Esophagus muscularis mucosa (tissue), 4 donors: ENCODE data around the gene AGAP1. TPM values are rescaled to one million over a fixed set of nuclear protein-coding genes. Genes with fewer than 3 reads are reported as not detected.

Source experiments
- DNase-seq: peaks from one replicate; pipeline ENCODE4 v3.0.0-alpha.2; 2017; ENCODE audit errors: extremely low spot score
- H3K27ac ChIP-seq, 4 donors: fragments of 200-600 bp; sonication (generic); replicated peaks in 1 of 4; 1 replicate in 3 of 4; 2 replicates in 1 of 4; pipeline ENCODE4 v1.5.1; 2016 to 2019; ENCODE audit warnings: mild to moderate bottlenecking in 1 of 4
- H3K27me3 ChIP-seq, 4 donors: fragments of 200-600 bp; sonication (generic); one replicate each; pipeline versions ENCODE4 v1.5.1 to v1.6.0; 2016 to 2019
- H3K36me3 ChIP-seq, 4 donors: fragments of 200-600 bp; sonication (generic); one replicate each; pipeline ENCODE4 v1.5.1; 2016 to 2019
- H3K4me1 ChIP-seq, 4 donors: fragments of 200-600 bp; sonication (generic); one replicate each; pipeline ENCODE4 v1.5.1; 2016 to 2019
- H3K4me3 ChIP-seq, 4 donors: fragments of 200-600 bp; sonication (generic); 1 replicate in 2 of 4; 2 replicates in 2 of 4; pipeline ENCODE4 v1.5.1; 2016 to 2019; ENCODE audit warnings: mild to moderate bottlenecking in 4 of 4, moderate library complexity in 1 of 4
- H3K9me3 ChIP-seq, 4 donors: fragments of 200-600 bp; sonication (generic); 1 replicate in 3 of 4; 2 replicates in 1 of 4; pipeline ENCODE4 v1.5.1; 2016 to 2019
- EP300 ChIP-seq: sonication (generic); formaldehyde crosslinking; IDR thresholded peaks from one replicate; pipeline ENCODE4 v1.6.1; 2017; ENCODE audit warnings: antibody characterized with exemption
- POLR2A ChIP-seq: fragments of 450-650 bp; IDR thresholded peaks from one replicate; pipeline ENCODE4 v1.6.1; 2017; ENCODE audit warnings: antibody characterized with exemption, moderate library complexity, mild to moderate bottlenecking, low read depth
- POLR2AphosphoS5 ChIP-seq, 2 donors: sonication (generic); formaldehyde crosslinking; IDR thresholded peaks; one replicate each; pipeline ENCODE4 v1.6.1; 2017; ENCODE audit warnings: antibody characterized with exemption in 2 of 2
- WGBS: methylation state at CpG from one replicate; pipeline ENCODE4 v1.1.5; 2018; 5-methylcytosine and 5-hydroxymethylcytosine counted together
- intact Hi-C: fragments of 100-400 bp; cut with DNase I; formaldehyde crosslinking; loops from one replicate; pipeline ENCODE4 v1.15.1; 2023
- total RNA-seq, 4 donors: library from RNA; depleted of rRNA; stranded (reverse); fragments of >200 nt; gene quantifications; one replicate each; pipeline versions ENCODE4 v1.1.0 to v1.2.1, GENCODE V29; 2016
- TF ChIP-seq, protein P1 (sequence below), 3 experiments: fragments of 200-600 bp in 2 of 3; fragments of 450-650 bp in 1 of 3; sonication (generic) in 2 of 3; IDR thresholded peaks; one replicate each; pipeline ENCODE4 v1.5.1; 2017 to 2019; ENCODE audit warnings: antibody characterized with exemption in 3 of 3, mild to moderate bottlenecking in 2 of 3, moderate library complexity in 1 of 3

The AGAP1 gene
- total RNA-seq, 4 donors from 2014 or later = 37.9 to 62.4 (median 47.2) TPM

DNA sequence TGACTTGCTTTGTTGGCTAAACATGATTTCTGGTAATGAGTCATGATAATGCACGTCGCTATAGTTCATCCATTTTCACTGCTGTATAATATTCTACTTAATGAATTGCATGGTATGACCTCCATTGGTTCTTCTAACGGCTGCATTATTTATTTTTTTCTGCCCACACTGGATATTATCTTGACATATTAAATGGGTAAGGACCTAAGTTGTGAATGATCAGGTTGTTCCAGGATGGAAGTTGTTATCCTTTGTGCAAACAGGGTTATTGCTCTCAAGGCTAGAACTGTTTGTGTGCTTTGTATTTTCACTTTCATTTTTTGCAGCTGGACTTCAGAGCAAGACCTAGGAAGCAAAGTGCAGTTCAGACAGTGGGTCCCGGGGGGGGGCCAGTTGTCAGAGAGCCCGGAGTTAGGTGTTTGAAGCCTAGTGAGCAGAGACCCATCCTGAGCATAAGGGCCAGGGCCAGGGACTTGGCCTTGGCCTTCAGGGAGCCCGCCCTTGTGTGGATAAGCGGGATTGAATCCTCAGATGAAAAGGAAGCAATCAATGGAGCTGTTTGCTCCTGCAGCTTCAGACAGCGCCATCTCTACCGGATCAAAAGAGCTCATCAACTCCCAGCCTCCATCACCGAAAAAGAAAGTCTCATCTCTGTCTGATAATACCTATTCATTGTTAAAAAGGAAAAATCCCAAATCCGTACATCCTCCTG, 48.2 kb downstream of the AGAP1 start:
- 79% methylated on average over 11 of the region's 11 CpGs for WGBS
- Histone ChIP-seq H3K4me1 (peaks cover 0 to 29% (median 21%) of the 10 kb centered on the region in 4 donors), H3K27me3 (no peaks in the 10 kb centered on the region), H3K36me3 (no peaks in the 10 kb centered on the region), H3K4me3 (no peak overlapping the region), H3K27ac (no peak overlapping the region), H3K9me3 (no peaks in the 10 kb centered on the region)
- intact Hi-C loops = no loop called here
- no peak for DNase-seq
- no peak for TF ChIP-seq POLR2A
- TF ChIP-seq POLR2AphosphoS5 (IDR thresholded peaks at IDR 0.05) = no peak
- TF ChIP-seq, protein P1, sequence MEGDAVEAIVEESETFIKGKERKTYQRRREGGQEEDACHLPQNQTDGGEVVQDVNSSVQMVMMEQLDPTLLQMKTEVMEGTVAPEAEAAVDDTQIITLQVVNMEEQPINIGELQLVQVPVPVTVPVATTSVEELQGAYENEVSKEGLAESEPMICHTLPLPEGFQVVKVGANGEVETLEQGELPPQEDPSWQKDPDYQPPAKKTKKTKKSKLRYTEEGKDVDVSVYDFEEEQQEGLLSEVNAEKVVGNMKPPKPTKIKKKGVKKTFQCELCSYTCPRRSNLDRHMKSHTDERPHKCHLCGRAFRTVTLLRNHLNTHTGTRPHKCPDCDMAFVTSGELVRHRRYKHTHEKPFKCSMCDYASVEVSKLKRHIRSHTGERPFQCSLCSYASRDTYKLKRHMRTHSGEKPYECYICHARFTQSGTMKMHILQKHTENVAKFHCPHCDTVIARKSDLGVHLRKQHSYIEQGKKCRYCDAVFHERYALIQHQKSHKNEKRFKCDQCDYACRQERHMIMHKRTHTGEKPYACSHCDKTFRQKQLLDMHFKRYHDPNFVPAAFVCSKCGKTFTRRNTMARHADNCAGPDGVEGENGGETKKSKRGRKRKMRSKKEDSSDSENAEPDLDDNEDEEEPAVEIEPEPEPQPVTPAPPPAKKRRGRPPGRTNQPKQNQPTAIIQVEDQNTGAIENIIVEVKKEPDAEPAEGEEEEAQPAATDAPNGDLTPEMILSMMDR (IDR thresholded peaks at IDR 0.05) = no peak
- TF ChIP-seq EP300 = no peak

DNA sequence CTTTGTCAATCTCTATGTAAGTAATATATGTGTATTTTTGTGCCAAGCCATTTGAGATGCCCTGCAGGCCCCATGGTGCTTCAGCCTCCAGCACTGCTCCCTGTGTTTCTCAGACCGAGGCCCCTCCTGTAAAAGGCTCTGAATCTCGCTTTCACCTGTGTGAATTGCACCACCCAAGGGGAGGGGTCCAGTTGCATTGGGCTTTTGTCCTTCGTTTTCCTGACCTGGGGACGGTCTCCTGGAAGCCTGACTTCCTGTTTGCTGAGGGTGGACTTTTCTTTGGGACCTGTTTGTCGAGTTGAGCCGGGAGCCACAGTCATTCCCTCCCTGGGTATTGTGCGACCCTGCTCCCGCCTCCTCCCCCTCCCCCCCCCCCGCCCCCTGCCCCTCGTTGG, 48.9 kb downstream of the AGAP1 start:
- Histone ChIP-seq H3K27me3 (no peaks in the 10 kb centered on the region), H3K27ac (no peak overlapping the region), H3K4me1 (peaks cover 0 to 28% (median 18%) of the 10 kb centered on the region in 4 donors), H3K9me3 (no peaks in the 10 kb centered on the region), H3K36me3 (no peaks in the 10 kb centered on the region), H3K4me3 (no peak overlapping the region)
- DNase-seq = no peak
- WGBS = 79% methylated on average over 7 of the region's 10 CpGs
- TF ChIP-seq, protein P1 (IDR thresholded peaks at IDR 0.05) = no peak
- no peak for TF ChIP-seq POLR2AphosphoS5 (IDR thresholded peaks at IDR 0.05)
- no peak for TF ChIP-seq EP300
- no peak for TF ChIP-seq POLR2A
- intact Hi-C loops = no loop called here

- peaks cover 0 to 23% (median 17%) of the 10 kb centered on the region in 4 donors for H3K4me1 ChIP-seq
- H3K27ac ChIP-seq = no peak overlapping the region
- 62% methylated on average over 2 of the region's 13 CpGs for WGBS
- DNase-seq = no peak
- H3K4me3 ChIP-seq = no peak overlapping the region
- H3K36me3 ChIP-seq = no peaks in the 10 kb centered on the region
- intact Hi-C loops = no loop called here
- TF ChIP-seq POLR2A (no peak), EP300 (no peak)
- TF ChIP-seq, protein P1 (IDR thresholded peaks at IDR 0.05) = no peak
- no peaks in the 10 kb centered on the region for H3K27me3 ChIP-seq
- H3K9me3 ChIP-seq = no peaks in the 10 kb centered on the region
Measured at GRCh38 chr2:235543128-235543750, 49.4 kb downstream of the AGAP1 start.

- TF ChIP-seq EP300 = no peak
- TF ChIP-seq POLR2AphosphoS5 (IDR thresholded peaks at IDR 0.05) = no peak
- TF ChIP-seq, protein P1 (IDR thresholded peaks at IDR 0.05) = no peak
- no peak for TF ChIP-seq POLR2A
- DNase-seq = no peak
- Histone ChIP-seq H3K9me3 (no peaks in the 10 kb centered on the region), H3K4me1 (peaks cover 0 to 19% (median 17%) of the 10 kb centered on the region in 4 donors), H3K27me3 (no peaks in the 10 kb centered on the region), H3K36me3 (no peaks in the 10 kb centered on the region), H3K27ac (no peak overlapping the region), H3K4me3 (no peak overlapping the region)
- intact Hi-C loops = no loop called here
- 94% methylated on average over 24 of the region's 25 CpGs for WGBS
Measured at GRCh38 chr2:235543851-235544688, 50.2 kb downstream of the AGAP1 start.
